GM12865 (cell line): Measurements from ENCODE around the gene DENND4B.

Experiments used
- DNase-seq: peaks from one replicate; pipeline ENCODE4 v3.0.0; 2010; ENCODE audit warnings: low read depth
- H3K4me3 ChIP-seq: 2 replicates; pipeline ENCODE4 v1.5.1; 2011; ENCODE audit warnings: mild to moderate bottlenecking, low read depth, low read length, control low read depth
- TF ChIP-seq, protein P1 (sequence below): IDR thresholded peaks from 2 replicates; pipeline ENCODE4 v1.5.1; 2011; ENCODE audit warnings: low read length, control low read depth, low read depth, inconsistent platforms; ENCODE audit not compliant: insufficient read depth; ENCODE audit errors: missing control alignments

Gene DENND4B

DNA sequence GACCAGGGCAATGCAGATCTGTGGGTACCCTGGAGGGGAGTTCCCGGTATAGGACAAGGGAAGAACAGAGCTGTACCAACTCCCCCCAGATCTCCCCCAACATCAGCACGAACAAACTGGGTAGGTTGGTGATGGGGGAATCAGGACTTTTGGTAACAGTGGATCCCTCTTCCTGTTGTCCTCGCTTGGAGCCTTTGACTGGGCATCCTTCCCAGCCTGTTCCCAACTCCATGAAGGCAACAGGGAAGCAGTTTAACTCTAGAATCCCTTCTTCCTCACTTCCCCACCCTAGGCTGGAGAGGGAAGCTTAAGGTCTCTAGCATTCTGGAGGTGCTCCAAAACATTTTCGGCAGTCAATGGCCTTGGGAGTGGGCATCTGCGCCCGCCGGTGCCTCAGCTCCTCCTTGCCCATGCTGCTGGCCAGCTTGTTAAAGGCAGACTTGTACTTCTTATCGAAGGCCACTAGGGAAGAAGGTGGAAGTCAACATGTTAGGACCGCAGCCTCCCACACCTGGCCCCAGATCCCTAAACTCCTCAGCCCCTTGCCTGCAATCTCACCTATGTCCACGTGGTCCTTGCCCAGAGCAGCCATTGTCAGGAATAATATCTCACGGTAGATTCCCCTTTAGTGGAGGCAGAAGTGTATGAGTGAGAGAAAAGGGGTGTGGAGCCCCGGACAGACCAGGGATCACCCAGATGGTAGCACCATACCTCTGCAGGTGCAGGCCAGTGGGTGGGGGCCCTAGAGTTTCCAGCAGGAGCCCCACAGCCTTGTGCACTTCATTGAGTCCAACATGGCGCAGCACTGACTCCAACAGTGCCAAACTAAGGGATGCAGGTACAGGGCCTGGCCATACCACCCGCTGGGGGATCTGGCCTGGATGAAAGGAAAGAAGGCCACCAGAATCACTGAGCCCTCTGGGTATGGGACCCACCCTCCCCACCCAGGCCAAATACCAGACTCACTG is 16.3 kb downstream of the DENND4B start:
- no peak overlapping the region for H3K4me3 ChIP-seq
- no peak for DNase-seq
- TF ChIP-seq, protein P1, sequence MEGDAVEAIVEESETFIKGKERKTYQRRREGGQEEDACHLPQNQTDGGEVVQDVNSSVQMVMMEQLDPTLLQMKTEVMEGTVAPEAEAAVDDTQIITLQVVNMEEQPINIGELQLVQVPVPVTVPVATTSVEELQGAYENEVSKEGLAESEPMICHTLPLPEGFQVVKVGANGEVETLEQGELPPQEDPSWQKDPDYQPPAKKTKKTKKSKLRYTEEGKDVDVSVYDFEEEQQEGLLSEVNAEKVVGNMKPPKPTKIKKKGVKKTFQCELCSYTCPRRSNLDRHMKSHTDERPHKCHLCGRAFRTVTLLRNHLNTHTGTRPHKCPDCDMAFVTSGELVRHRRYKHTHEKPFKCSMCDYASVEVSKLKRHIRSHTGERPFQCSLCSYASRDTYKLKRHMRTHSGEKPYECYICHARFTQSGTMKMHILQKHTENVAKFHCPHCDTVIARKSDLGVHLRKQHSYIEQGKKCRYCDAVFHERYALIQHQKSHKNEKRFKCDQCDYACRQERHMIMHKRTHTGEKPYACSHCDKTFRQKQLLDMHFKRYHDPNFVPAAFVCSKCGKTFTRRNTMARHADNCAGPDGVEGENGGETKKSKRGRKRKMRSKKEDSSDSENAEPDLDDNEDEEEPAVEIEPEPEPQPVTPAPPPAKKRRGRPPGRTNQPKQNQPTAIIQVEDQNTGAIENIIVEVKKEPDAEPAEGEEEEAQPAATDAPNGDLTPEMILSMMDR: no peak

DNA sequence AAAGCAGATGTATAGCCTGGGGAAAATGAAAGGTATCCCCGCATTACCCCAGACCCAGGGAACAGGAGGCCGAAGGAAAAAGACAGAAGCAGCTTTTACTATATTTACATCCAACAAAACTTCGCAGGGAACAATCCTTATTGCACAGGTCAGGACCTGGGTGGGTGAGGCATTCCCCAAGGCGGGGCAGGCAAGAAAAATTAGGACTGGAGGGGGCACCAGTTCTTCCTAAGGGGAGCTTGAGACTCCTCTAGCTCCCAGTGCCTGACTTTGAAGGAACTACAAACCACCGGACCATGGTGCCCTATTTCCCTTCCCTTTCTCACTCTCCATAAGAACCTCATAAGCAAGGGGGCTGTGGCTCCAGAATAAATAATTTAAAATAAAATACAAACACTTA is 17.1 kb downstream of the DENND4B start:
- no peak for DNase-seq
- TF ChIP-seq, protein P1: no peak
- H3K4me3 ChIP-seq: no peak overlapping the region

DNA sequence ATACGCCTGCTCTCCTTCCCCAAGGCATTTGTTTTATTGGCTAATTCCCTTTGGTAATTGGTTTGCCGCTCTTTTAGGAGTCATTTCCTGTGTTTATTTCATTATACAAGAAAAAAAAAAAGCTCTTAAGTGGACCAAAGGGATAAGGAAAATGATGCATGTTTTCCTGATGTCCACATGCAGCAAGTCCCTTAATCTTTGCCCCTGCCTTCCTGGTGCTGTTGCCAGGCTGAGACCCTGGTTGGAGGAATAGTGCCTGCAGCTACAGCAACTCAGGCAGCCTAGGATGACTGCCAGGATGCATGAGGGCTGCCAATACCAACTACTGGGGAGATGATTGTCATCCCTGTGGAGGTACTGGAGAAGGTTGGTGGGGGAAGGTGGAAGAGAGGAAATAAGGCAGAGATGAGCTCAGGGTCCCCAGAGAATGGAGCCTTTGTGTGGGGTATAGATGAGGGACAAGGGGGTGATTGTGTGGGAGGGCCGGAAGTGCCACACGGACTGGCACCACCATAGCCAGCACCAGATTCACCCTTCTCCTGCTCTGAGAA is 17.7 kb downstream of the DENND4B start:
- H3K4me3 ChIP-seq: no peak overlapping the region
- TF ChIP-seq, protein P1: no peak
- DNase-seq: no peak

DNA sequence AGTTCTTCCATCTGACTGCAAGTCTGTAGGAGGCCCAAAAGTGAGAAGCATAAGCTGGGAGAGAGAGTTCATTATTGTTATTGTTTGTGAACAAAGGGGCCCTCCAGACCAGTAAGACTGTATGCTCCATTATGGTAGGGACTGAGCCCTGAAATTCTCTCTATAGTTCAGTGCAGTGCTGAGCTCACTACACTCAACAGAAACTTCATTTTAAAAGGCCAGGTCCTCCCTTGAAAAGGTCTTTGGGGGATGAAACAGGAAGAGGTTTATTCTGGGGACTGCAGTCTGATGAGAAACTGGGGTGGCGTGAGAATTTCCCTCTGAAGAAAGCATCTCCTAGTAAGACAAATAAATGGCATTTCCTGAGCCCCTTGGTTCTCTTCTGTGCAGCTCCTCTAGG is 18.3 kb downstream of the DENND4B start:
- H3K4me3 ChIP-seq: no peak overlapping the region
- TF ChIP-seq, protein P1: no peak
- DNase-seq: peak; percentile 64

DNA sequence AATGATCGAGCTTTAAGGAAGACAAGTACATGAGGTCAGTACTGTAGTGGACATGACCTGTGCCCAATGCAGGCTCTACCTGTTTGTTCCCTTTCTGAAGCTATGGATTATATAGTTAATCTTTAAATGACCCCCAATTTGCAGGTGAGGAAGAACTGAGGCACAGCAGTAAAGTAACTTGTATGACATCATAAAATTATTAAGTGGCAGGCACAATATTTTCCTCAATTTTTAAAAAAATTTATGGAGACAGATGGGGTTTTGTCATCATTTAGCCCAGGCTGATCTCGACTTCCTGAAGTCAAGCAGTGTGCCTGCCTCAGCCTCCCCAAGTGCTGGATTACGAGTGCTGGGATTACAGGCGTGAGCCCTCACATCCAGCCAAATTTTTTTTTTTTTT is 20.1 kb downstream of the DENND4B start:
- TF ChIP-seq, protein P1: no peak
- H3K4me3 ChIP-seq: no peak overlapping the region
- DNase-seq: no peak

DNA sequence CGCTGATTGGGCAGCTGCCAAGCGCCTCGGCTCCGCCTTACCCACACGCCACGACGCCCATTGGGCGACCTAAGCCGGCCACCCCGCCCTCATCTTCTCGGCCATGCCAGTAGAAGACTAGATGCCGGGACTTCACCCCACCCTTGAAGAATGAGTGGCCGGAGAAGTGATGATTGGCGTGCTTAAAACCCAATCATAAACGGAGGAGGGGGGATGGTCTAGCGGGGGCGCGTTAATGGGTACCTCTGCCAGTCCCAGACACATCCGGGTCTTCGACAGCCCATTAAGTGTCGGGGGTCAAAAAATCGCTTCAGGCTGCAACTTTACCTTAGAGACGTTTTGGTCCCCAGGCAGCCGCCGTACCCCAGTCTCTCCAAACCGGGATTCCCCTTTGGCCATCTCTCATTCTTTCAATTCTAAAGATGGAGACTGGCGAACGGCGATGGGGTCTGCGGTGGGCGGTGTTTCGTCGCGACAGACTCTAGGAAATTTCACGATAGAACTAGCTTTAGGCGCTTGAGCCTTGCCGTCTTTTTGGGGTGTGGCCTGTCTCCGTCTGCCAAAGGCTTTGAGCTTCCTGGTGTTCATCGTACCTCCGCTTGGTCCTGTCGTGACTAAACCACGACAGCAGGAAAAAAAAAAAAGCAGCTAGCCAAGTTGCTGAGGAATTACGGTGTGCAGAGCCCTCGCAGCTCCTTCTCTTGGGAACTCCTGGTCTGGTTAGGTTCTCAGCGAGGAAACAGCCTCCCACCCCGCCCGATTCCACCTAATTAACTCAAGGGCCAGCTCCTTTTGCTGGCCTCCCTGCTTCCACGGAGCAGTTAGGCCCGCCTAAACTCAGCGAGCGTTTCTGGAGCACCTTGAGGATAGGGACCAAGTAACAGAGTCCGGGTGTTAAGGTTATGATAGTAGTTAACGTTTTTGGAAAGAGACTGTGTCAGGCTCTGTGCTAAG is 23.3 kb downstream of the DENND4B start, which contains the start of gene GATAD2B:
Gene GATAD2B, minus strand, starts transcription at position 1 of the 954 bp plus-strand sequence. CDS start 94,625 bp downstream, outside the sequence.
- TF ChIP-seq, protein P1: no peak
- peak; percentile 100 for DNase-seq
- peak within 1 kb of the TSS; percentile 96 for H3K4me3 ChIP-seq
